Fibroblast of lung (primary cell): ENCODE results near the gene PCDH12. TPM values are rescaled to one million over a fixed set of nuclear protein-coding genes. Genes with fewer than 3 reads are reported as not detected.

Experiments used
- DNase-seq, 2 donors: peaks; one replicate each; pipeline versions ENCODE4 v3.0.0 to v3.0.0-alpha.2; 2010; ENCODE audit warnings: low read depth in 2 of 2
- H2AFZ ChIP-seq: 2 replicates; pipeline ENCODE4 v1.5.1; 2012; ENCODE audit warnings: low read length, control low read depth, inconsistent platforms
- H3K27ac ChIP-seq: 2 replicates; pipeline ENCODE4 v1.5.1; 2011; ENCODE audit warnings: low read length, control low read depth; ENCODE audit not compliant: insufficient read depth
- H3K27me3 ChIP-seq: 2 replicates; pipeline ENCODE4 v1.5.1; 2011; ENCODE audit warnings: mild to moderate bottlenecking, low read length; ENCODE audit not compliant: control insufficient read depth, insufficient read depth
- H3K36me3 ChIP-seq: 2 replicates; pipeline ENCODE4 v1.5.1; 2011; ENCODE audit warnings: low read length; ENCODE audit not compliant: control insufficient read depth, insufficient read depth
- H3K4me1 ChIP-seq: 2 replicates; pipeline ENCODE4 v1.5.1; 2011; ENCODE audit warnings: low read length; ENCODE audit not compliant: control insufficient read depth, insufficient read depth; ENCODE audit errors: extremely low read depth
- H3K4me2 ChIP-seq: 2 replicates; pipeline ENCODE4 v1.5.1; 2011; ENCODE audit warnings: low read length, control low read depth; ENCODE audit not compliant: insufficient read depth; ENCODE audit errors: extremely low read depth
- H3K4me3 ChIP-seq, 4 experiments: fragments of 200-600 bp in 1 of 4; sonication (generic) in 1 of 4; replicated peaks in 1 of 4; 2 replicates each; pipeline ENCODE4 v1.5.1; 2011 to 2016; ENCODE audit warnings: low read length in 4 of 4, low read depth in 3 of 4, mild to moderate bottlenecking in 3 of 4, control low read depth in 2 of 4, inconsistent platforms in 1 of 4, mixed read lengths in 1 of 4; ENCODE audit not compliant: insufficient read depth in 1 of 4; ENCODE audit errors: control extremely low read depth in 1 of 4
- H3K79me2 ChIP-seq: 2 replicates; pipeline ENCODE4 v1.5.1; 2012; ENCODE audit warnings: mild to moderate bottlenecking, low read length, inconsistent platforms; ENCODE audit not compliant: control insufficient read depth, insufficient read depth
- H3K9ac ChIP-seq: 2 replicates; pipeline ENCODE4 v1.5.1; 2011; ENCODE audit warnings: mild to moderate bottlenecking, low read length, control low read depth; ENCODE audit not compliant: insufficient read depth
- H3K9me3 ChIP-seq: 2 replicates; pipeline ENCODE4 v1.5.1; 2012; ENCODE audit warnings: low read depth, low read length; ENCODE audit not compliant: control insufficient read depth, insufficient read depth
- H4K20me1 ChIP-seq: 2 replicates; pipeline ENCODE4 v1.5.1; 2011; ENCODE audit warnings: low read length; ENCODE audit not compliant: control insufficient read depth, insufficient read depth; ENCODE audit errors: extremely low read depth
- CTCF ChIP-seq, 2 donors: IDR thresholded peaks in 1 of 2; conservative IDR thresholded peaks in 1 of 2; 1 replicate in 1 of 2; 2 replicates in 1 of 2; pipeline ENCODE4 v1.5.1; 2011 to 2012; ENCODE audit warnings: low read length in 2 of 2, control low read depth in 1 of 2, inconsistent platforms in 1 of 2, low read depth in 1 of 2, mild to moderate bottlenecking in 1 of 2
- EZH2 ChIP-seq: IDR thresholded peaks from 2 replicates; pipeline ENCODE4 v1.5.1; 2012; ENCODE audit warnings: low read length, control low read depth, mild to moderate bottlenecking; ENCODE audit errors: missing control alignments
- polyA plus RNA-seq, 2 donors: library from polyadenylated mRNA; depleted of rRNA in 1 of 2; stranded (reverse) in 1 of 2; unstranded in 1 of 2; fragments of >200 nt; gene quantifications; 2 replicates each; pipeline ENCODE4 v1.2.1, GENCODE V29; 2011 to 2012; ENCODE audit warnings: missing spikeins in 1 of 2
- total RNA-seq: library from RNA; depleted of rRNA; stranded (reverse); fragments of >200 nt; gene quantifications from 2 replicates; pipeline ENCODE4 v1.2.1, GENCODE V29; 2014

PCDH12 gene
- total and polyA plus RNA-seq, 2 donors (not counting 1 experiment from before 2014, with no cell fraction given) = under 0.01 to 0.02 TPM

GRCh38 chr5:141915881-141916336 lies 42.1 kb downstream of the PCDH12 start:
- H3K4me2 ChIP-seq = no peak overlapping the region
- no peak for DNase-seq
- no peak overlapping the region for H3K9ac ChIP-seq
- no peaks in the 10 kb centered on the region for H3K79me2 ChIP-seq
- H3K27me3 ChIP-seq = peaks cover 5% of the 10 kb centered on the region
- no peak overlapping the region for H3K4me3 ChIP-seq
- TF ChIP-seq EZH2 = no peak
- no peak for TF ChIP-seq CTCF (conservative IDR thresholded peaks at IDR 0.05 in 1 of 2, IDR thresholded peaks at IDR 0.05 in 1 of 2; ENCODE audit: low read depth in 1 of 2, low read length in 2 of 2)
- H4K20me1 ChIP-seq = no peaks in the 10 kb centered on the region
- H3K36me3 ChIP-seq = no peaks in the 10 kb centered on the region
- no peaks in the 10 kb centered on the region for H3K9me3 ChIP-seq
- peaks cover 3% of the 10 kb centered on the region for H3K4me1 ChIP-seq
- H2AFZ ChIP-seq = no peak overlapping the region
- H3K27ac ChIP-seq = no peak overlapping the region

- no peak overlapping the region for H3K27ac ChIP-seq
- DNase-seq = no peak
- no peaks in the 10 kb centered on the region for H3K9me3 ChIP-seq
- no peak overlapping the region for H3K4me3 ChIP-seq
- H3K36me3 ChIP-seq = no peaks in the 10 kb centered on the region
- no peaks in the 10 kb centered on the region for H3K79me2 ChIP-seq
- H3K27me3 ChIP-seq = peaks cover 5% of the 10 kb centered on the region
- no peaks in the 10 kb centered on the region for H4K20me1 ChIP-seq
- no peak overlapping the region for H2AFZ ChIP-seq
- peaks cover 3% of the 10 kb centered on the region for H3K4me1 ChIP-seq
- no peak overlapping the region for H3K4me2 ChIP-seq
- TF ChIP-seq CTCF (conservative IDR thresholded peaks at IDR 0.05 in 1 of 2, IDR thresholded peaks at IDR 0.05 in 1 of 2; ENCODE audit: low read depth in 1 of 2, low read length in 2 of 2) (no peak), EZH2 (no peak)
- H3K9ac ChIP-seq = no peak overlapping the region
Measured at GRCh38 chr5:141914797-141915196, 43.2 kb downstream of the PCDH12 start.

- no peaks in the 10 kb centered on the region for H3K79me2 ChIP-seq
- no peak overlapping the region for H3K27ac ChIP-seq
- H3K4me1 ChIP-seq = peaks cover 3% of the 10 kb centered on the region
- peak overlapping the region; percentile 75 for H3K4me2 ChIP-seq
- no peak overlapping the region for H3K9ac ChIP-seq
- H3K36me3 ChIP-seq = no peaks in the 10 kb centered on the region
- peak overlapping the region in 3 of 4 experiments; percentile 35 to 52 (median 40) for H3K4me3 ChIP-seq
- H3K9me3 ChIP-seq = no peaks in the 10 kb centered on the region
- no peaks in the 10 kb centered on the region for H4K20me1 ChIP-seq
- peak; percentile 16 to 17 for TF ChIP-seq CTCF (conservative IDR thresholded peaks at IDR 0.05 in 1 of 2, IDR thresholded peaks at IDR 0.05 in 1 of 2; ENCODE audit: low read depth in 1 of 2, low read length in 2 of 2)
- TF ChIP-seq EZH2 = no peak
- peak in 1 of 2 donors; percentile 6 for DNase-seq
- peaks cover 5% of the 10 kb centered on the region for H3K27me3 ChIP-seq
- peak overlapping the region; percentile 58 for H2AFZ ChIP-seq
Measured at GRCh38 chr5:141914199-141914743, 43.7 kb downstream of the PCDH12 start.
